GM21515 (cell line): ENCODE measurements around the gene TNRC6B.
"Not testable (repeated sequence)": the region's sequence is repeated elsewhere in the genome, so short reads cannot be mapped to it uniquely, and the experiment has no call there.

Experiments
- ATAC-seq: cut with Tn5 transposase; IDR thresholded peaks from one replicate; pipeline ENCODE4 v1.9.1; 2021; ENCODE audit not compliant: unreplicated experiment

The TNRC6B gene

GRCh38 chr22:40210818-40211217, 33.1 kb downstream of the TNRC6B start:
- no peak for ATAC-seq

GRCh38 chr22:40211476-40212054, 33.8 kb downstream of the TNRC6B start:
- no peak for ATAC-seq

- ATAC-seq, result no peak
Measured at GRCh38 chr22:40212121-40212520, 34.4 kb downstream of the TNRC6B start.

GRCh38 chr22:40213478-40213877, 35.8 kb downstream of the TNRC6B start:
- ATAC-seq, result no peak

GRCh38 chr22:40215266-40215665, 37.5 kb downstream of the TNRC6B start:
- no peak for ATAC-seq

GRCh38 chr22:40216041-40216756, 38.5 kb downstream of the TNRC6B start:
- ATAC-seq, result no peak

GRCh38 chr22:40218152-40218551, 40.4 kb downstream of the TNRC6B start:
- no peak for ATAC-seq

GRCh38 chr22:40218723-40219294, 41.1 kb downstream of the TNRC6B start:
- no peak for ATAC-seq

- no peak for ATAC-seq
Measured at GRCh38 chr22:40220316-40221054, 42.8 kb downstream of the TNRC6B start.

GRCh38 chr22:40221055-40221414, 43.3 kb downstream of the TNRC6B start:
- ATAC-seq, result no peak

GRCh38 chr22:40222979-40223378, 45.3 kb downstream of the TNRC6B start:
- ATAC-seq, result not testable (repeated sequence)

- no peak for ATAC-seq
Measured at GRCh38 chr22:40224702-40225101, 47.0 kb downstream of the TNRC6B start.

- ATAC-seq, result no peak
Measured at GRCh38 chr22:40226620-40227019, 48.9 kb downstream of the TNRC6B start.

- ATAC-seq, result no peak
Measured at GRCh38 chr22:40231618-40232313, 54.0 kb downstream of the TNRC6B start.

GRCh38 chr22:40232624-40233023, 54.9 kb downstream of the TNRC6B start:
- ATAC-seq, result no peak

GRCh38 chr22:40233886-40234285, 56.2 kb downstream of the TNRC6B start:
- no peak for ATAC-seq

- no peak for ATAC-seq
Measured at GRCh38 chr22:40234658-40235057, 56.9 kb downstream of the TNRC6B start.

GRCh38 chr22:40235308-40235707, 57.6 kb downstream of the TNRC6B start:
- ATAC-seq, result no peak

- no peak for ATAC-seq
Measured at GRCh38 chr22:40236131-40236665, 58.5 kb downstream of the TNRC6B start.

- ATAC-seq, result no peak
Measured at GRCh38 chr22:40237241-40237640, 59.5 kb downstream of the TNRC6B start.
